ENCODE measurements around the gene SIX4.
"Not testable (repeated sequence)": the region's sequence is repeated elsewhere in the genome, so short reads cannot be mapped to it uniquely, and the experiment has no call there.

SIX4 gene

DNA sequence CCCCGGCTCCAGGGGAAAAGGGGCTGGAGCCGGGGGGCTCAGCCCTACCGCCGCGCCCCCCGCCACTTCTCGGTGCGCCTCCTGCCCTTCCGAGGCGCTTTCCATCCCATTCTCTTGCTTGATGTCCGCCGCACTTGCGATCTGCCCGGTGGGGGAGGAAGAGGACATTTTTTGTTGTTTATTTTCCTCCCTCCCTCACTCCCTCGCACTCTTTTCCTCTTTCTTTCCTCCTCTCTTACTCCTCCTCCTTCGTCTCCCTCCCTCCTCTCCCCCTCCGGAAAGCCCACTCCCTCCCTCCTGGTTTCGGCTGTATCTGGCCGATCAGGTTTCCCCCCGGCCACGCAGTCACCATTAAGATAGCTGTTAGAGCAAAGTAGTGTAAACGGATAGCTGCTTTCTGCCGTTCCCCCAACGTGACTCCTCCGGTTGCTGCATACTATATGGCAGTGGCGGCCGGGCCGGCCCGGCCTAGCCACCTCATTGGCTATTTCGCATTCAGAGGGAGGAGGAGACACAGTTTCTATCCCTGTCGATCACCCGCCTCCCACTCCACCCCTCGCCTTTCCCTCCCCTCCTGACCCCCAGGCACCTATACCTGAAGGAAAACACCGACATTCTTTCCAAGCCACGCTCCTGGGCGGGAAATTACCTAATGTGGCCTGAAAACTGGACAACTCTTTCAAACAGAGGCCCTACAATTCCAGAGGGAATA, at the start of gene SIX4:
TSS of gene SIX4 (minus strand) at position 445 of the 712 bp plus-strand sequence. CDS start at position 168, 277 bp downstream.
- peak; percentile 97 for DNase-seq

DNA sequence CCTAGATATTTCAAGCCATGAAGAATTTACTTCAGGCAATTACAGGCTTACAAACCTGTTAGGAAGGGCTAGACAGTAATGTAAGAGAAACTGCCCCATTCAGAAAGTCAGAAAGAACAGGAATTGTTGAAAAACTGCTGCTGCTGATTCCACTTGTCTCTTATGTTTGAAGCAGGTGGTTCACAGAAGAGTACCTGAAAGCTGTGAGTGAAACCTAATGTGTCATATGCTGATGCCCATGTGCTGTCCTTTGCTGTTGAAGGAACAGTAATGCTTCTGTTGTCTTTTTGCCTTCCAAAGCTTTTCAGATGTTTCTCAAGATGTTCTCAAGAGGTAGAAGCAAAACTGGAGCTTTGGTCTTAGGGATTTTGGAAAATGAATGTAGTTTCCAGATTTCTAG, 49.4 kb upstream of the SIX4 start:
- DNase-seq = no peak

DNA sequence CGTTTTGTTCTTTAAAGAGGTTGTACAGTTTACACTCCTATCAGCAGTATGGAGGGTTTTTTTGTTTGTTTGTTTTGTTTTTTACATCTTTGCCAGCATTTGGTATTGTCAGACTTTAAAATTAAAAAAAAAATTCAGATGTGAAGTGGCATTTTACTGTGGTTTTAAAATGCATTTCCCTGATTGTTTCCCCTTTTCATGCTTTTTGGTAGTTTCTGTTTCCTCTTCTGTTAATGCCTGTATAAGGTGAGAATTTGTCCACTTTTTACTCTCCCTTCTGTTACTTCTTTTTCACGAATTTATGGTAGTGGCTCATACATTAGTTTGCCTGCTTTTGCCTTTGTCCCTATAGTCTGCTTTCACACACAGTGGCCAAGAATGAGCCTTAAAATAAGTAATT, 47.0 kb upstream of the SIX4 start:
- DNase-seq = no peak

DNA sequence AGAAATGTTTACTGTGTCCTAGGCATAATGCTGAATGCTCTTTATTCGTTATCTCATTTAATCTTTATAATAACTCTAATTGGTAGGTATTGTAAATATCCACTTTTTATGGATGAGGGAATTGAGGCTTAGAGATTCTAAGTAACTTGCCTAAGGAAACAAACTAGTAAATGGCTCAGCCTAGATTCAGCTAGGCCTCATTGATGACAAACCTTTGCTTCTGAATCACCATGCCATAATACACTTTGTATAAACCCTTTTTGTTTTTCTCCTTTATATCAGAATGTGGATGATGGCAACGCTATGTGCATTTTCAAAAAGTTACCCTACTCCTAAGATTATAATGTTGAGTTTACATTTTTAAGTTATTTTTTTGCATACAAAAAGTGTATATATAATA, 44.5 kb upstream of the SIX4 start:
- no peak for DNase-seq

DNA sequence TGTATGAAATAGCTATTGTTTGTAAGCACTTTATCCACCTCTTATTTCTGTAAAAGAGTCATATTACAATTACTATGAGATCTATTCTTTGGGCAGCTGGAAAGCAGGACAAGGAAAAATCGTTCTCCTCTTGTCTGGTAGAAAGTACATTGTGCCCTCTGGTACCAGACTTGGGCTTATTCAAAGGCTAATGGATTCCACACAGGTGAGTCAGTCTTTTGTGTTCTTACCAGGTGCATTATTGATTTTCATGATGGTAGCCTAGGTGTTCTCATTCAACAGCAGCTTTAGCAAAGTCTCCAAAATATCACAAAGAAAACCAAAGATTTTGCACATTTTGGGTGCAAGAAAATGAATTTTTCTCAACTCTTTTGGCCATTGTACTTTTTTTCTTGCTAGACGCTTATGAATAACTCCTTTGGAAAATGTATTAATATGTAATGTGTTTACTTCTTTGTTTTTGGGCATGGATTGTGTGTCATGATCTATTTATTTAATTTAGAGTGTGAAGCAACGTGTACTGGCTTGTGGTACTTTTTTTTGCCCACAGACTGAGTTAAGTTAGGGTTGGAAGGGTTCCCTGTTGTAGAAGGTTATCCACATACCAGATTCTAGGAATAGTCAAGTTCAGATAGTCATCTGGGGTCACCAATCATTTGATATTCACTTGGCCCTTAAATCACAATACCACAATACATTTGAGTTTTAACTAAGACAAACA, 36.7 kb upstream of the SIX4 start:
- peak; percentile 91 for DNase-seq

DNA sequence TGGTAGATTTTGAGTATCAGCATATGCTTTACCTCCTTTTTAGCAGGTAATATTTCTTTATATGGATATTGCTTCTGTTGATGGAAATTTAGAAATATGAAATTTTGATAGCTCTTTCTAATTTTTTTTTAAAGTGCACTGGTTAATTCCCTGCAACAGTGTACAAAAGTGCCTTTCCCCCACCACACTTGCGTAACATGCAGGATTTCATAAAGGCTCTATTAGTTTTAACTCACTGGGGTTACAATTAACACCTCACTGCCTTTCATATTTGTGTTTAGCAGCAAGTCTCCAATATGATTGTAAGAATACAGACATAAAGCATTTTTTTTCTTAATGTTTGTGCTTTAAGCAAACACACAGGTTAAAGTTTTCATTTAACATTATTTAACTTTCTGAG, 36.1 kb upstream of the SIX4 start:
- DNase-seq = peak; percentile 52

DNA sequence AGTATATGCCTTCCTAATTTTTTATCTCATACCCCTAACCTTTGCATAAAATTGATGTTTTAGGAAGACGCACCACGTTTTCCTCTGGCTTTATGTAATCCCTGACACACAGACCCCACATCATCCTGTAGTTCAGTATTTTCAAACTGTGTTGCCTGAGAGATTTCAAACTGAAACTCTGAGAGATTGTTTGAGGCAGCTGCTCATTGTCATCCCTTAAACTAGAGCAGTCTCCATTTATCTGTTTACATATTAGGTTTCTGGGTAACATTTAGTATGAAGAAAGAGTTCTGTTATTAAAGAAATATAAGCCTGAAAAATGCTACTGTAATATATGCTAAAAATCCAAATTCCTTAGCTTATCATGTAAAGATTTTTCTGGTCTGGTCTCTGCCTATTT, 34.7 kb upstream of the SIX4 start:
- DNase-seq = peak; percentile 40

DNA sequence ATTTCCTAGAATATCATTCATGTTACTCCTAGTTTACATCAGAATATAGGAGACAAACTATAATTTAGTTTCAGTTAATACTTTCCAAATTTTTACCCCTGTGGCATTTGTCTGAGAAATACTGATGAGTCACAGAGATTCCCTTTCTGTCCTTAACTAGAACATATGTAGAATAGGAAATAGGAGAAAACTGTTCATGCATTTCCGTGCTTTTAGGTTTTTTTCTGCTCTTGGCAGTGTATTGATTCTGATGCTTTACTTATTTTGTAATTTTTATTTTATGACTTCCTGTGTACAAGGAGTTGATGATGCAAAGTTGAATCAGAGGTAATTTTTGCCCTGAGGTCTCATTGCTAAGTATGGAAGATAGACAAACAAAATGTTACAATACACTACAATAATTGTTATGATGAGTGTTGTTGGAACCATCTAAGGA, 33.4 kb upstream of the SIX4 start:
- peak; percentile 51 for DNase-seq

DNA sequence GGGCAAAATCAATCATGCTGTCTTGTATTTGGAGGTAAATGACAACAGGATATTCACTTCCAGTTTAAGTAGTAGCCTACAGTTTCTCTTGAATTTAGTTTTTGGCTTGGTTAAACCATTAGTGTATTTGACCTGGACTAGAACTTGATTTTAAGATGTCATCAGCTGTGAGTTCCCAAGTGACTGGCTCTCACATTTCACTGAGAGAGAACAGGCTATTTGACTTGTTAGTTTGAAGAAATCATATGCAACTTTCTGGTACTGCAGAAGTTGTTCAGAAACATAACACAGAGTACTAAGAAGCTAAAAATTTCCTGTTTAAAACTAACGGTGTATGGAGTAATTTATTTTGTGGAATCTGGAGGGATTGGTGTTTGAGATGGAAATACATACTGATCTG, 32.7 kb upstream of the SIX4 start:
- peak; percentile 18 for DNase-seq

DNA sequence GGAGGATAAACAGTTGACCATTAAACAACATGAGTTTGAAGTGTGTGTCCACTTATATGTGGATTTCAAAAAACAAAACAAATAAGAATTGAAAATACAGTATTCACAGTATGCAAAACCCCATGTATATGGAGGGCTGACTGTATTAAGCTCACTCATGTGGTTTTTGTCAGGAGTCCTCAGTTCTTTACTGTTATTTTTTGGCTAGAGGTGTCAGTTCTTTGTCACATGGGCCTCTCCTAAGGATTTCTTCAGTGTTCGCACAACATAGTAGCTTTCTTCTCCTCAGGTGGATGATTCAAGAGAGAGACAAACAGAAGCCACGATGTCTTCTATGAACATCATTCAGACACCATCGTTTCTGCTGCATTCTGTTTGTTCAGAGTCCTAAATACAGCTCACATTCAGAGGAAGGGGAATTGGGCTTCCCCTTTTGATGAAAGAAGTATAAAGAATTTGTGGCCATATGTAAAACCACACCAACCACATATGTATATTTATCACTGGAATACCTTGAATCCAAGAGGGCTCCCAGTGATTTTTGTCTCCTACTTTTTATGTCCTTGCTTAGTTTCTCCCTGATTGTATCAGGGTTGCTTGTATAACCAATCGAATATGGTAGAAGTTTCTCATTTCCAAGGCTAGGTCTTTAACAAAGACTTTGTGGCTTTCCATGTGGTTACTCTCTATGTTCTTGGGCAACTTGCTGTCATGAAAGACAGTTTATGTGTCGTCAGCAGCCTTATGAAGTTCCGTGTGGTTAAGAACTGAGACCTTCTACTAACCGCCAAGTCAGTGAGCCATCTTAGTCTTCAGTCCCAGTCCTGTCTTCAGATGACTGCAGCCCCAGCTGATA, 29.3 kb upstream of the SIX4 start:
- no peak for DNase-seq

DNA sequence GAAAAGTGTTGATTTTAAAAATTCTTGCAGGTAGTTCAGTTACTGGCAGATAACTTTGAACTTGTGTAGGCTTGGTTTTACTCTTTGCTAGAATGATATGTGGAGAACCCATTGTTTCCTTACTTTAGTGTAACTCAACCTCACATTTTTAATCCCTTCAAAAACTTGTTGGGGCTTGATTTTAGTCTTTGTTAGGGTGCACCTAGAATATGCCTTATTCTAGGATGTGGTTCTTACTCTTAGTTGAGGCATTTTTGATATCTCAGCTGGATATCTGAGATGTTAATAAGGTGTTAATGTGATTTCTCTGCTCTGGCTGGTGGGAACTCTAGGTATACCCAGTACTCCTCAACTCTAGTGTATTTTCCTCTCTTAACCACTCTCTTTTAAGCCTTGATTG, 20.4 kb upstream of the SIX4 start:
- DNase-seq = no peak

DNA sequence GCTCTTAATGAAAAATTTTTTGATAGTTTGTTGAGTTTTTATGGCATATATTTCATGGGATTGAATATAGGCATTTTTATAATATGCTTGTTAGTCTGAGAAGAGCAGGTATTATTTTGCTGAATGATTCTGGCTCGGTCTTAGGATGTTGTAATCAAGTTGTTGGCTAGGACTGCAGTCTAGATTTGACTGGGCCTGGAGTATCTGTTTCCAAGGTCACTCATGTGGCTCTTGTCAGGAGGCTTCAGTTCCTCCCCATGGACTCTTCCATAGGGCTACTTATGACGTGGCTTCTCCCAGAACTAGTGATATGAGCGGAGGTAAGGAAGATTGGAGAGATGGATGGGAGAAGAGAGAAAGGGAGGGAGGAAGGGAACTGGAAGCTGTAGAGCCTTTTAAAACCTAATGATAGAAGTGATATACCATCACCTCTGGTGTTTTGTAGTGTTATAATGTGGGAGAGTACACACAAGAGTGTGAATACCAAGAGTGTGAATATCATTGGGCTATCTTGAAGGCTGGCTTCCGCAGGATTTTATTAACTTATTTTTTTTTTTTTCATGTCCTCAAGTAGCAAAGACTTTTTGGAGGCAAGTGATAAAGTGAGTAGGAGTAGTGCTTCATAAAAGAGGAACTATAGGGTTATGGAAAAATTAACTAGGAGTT, 14.8 kb upstream of the SIX4 start:
- no peak for DNase-seq

DNA sequence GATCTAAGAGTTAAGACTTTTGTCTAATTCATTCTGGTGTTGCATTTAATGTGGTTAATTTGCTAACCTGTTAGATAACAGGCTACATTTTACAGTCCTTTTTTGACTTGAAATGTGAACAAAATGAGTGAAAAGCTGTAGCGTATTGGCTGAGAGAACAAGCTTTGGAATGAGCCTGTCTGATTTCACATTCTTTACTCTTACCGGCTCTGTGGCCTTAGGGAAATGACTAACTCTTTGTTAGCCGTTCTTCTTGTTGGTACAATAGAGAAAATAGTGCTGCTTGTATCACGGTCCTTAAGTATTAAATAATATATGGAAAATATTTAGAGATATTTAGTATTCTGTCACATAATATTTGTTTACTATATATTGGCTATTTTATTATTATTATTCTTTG, 12.3 kb upstream of the SIX4 start:
- peak; percentile 27 for DNase-seq

DNA sequence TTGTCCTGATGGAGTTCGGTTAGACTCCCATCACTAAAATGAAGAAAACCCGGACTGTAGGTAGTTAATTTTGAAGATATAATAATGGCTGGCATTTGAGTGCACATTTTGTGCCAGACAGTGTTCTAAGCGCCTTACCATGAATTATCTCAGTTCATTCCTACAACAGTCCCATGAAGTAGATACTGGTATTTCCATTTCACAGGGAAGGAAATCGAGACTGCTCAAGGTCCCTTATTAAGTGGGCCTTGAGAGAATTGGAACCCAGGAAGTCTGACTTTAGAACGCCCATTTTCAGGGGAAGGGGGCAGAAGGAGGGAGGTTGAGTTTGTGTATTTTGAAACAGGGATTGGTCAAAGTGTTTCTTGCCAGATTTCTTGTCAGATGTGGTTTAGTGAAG, 11.3 kb upstream of the SIX4 start:
- DNase-seq = peak; percentile 53

DNA sequence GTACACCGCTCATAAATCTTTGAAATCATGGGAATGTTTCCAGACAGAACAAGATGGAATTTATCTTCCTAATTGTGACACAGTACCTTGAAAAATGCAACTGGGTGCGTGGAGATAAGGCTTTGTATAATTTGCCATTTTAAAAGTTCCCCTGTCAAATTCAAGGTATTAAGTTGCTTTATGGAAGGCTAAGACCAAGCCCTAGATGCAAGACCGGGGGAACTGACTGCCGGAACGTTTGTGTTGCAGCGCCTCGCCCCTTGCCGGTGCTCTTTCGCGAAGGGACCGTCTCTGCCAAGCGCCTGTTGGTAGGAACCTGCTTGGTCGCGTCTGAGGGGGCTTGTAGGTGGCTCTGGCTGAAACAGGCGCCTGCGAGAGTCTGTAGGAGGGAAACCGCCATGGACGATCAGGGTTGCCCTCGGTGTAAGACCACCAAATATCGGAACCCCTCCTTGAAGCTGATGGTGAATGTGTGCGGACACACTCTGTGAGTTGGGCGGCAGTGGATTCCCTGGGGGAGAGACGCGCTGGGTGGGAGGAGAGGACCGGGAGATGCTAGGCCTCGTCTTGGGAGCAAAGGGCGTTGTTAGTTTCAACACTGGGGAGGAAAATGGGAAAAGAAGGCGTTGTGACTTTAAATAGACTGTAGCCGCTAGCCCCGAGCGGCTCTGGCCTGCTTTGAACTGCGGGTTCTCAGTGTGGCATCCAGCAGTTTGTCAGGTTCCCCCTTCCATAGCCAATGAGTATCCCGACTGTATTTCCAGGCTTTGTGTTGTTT, 10.5 kb upstream of the SIX4 start, which contains the start of gene MNAT1:
TSS of gene MNAT1 (plus strand) at position 297 of the 778 bp plus-strand sequence. CDS start at position 399, 102 bp downstream.
- DNase-seq = peak; percentile 91

DNA sequence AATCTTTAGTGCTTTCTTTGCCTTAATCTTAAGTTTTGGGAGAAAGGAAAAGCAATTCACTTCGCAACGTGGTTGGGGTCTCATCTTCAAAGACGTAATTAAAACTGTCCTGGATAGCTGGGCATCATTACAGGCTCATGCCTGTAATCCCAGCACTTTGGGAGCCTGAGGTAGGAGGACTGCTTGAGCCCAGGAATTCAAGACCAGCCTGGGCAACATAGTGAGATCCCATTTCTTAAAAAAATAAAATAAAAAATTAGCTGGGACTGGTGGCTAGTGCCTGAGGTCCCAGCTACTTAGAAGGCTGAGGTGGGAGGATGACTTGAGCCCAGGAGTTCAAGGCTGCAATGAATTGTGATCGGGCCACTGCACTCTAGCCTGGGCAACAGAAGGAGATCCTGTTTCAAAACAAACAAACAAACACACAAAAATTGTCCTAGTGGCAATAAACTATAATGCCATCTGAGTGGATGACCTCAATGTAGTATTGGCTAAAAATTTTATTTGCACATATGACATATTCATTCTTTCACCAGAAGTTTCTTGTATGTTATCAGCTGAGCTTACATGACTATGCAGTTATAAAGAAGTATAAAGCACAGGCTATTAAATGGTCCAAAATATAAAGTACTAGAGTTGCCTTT, 8.8 kb upstream of the SIX4 start:
- DNase-seq = no peak

DNA sequence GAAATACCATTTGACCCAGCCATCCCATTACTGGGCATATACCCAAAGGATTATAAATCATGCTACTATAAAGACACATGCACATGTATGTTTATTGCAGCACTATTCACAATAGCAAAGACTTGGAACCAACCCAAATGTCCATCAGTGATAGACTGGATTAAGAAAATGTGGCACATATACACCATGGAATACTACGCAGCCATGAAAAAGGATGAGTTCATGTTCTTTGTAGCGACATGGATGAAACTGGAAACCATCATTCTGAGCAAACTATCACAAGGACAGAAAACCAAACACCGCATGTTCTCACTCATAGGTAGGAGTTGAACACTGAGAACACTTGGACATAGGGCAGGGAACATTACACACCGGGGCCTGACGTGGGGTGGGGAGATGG, 7.1 kb upstream of the SIX4 start:
- DNase-seq = not testable (repeated sequence)

DNA sequence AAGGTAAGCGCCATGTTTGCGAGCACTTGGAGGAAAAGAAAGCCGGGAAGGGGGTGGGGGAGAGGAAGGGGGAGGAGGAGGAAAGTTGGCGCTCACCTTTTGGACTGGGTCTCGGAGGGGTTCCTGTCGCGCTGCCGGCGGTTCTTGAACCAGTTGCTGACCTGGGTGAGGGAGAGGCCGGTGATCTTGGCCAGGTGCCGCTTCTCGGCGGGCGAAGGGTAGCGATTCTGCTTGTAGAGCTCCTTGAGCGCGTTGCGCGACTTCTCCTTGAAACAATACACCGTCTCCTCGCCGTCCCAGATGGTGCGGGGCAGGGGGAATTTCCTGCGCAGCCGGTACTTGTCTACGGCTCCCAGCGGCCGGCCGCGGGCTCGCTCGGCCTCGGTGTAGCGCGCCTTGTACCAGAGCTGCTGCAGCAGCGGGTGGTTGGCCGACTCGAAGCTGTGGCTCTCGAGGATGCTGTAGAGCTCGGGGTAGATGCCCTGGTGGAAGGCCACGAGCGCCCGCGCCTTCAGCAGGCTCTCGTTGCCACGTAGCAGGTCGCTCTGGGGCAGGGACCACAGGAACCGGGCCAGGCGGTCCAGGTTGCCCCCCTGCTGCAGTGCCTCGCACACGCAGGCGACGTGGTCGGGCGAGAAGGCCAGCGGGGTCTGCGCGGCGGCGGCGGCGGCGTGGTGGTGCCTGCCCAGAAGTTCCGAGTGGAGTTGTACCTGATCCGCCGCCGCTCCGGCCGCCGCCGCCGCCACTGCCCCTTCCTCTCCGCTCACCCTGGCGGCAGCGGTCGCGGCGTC, 840 bp downstream of the SIX4 start:
- peak; percentile 84 for DNase-seq

DNA sequence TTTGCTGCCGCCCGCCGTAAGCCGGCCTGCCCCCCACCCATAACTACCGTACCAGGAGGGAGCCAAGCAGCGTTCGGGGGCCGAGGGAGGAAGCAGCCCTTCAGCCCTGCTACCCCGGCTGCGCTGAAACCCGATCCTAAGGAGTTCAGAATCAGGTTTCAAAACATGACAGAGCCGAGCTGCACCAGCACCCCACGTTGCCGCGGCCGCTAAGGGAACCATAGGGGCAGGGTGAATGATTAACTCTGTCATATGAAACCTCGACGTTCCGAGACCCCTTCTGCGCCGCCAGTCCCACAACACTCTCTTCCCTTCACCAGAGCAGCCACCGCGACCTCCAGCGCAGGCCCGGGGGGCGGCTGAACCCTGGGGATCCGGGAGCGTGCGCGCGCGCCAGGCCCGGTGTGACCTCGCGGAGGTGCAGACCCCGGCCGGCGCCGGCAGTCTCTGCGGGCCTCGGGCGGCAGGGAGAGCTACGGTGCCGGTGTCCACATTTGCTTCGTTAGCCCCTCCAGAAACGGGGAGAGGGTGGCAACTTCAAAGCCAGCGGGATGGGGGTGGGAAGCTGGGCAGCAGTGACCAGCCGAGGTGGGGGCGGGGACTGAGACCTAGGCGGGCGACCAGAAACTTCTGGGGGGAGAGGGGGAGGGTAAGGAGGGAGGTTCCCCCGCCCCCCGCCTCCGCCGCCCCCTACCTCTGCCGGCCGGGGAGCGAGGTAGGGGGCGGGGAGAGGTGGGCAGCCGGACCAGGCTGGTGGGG, 1.6 kb downstream of the SIX4 start:
- peak; percentile 84 for DNase-seq

DNA sequence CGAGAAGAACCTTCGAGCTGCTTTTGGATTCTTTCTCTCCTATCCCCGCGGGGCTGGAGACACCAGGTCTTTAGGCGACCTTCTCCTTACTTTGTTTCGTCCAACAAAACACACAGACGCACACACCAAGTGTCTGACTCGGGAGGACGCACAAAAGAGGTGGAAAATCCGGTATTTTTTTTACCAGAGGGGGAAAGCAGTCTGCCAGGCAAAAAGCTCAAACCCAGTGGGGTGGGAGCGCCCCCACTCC, 2.1 kb downstream of the SIX4 start:
- no peak for DNase-seq
